Stimulated activated CD4-positive, alpha-beta T cell treated with anti-CD3 and anti-CD28 coated beads, TNF-alpha, amount 100 ng/mL, for 4 hours (primary cell): ENCODE measurements around the gene KAT14.
"Not testable (repeated sequence)": the region's sequence is repeated elsewhere in the genome, so short reads cannot be mapped to it uniquely, and the experiment has no call there.

ENCODE experiments used
- DNase-seq, 3 experiments: peaks; one replicate each; pipeline ENCODE4 v3.0.0-alpha.2; 2020; ENCODE audit warnings: low read depth in 3 of 3

KAT14 gene

GRCh38 chr20:18137412-18138265 is at the start of gene KAT14, which contains the start of gene PET117:
TSS of gene KAT14 (plus strand) at chr20:18137863. CDS start at chr20:18142661, 4,798 bp downstream.
TSS of gene PET117 (plus strand) at chr20:18137863. CDS start at chr20:18137956, 93 bp downstream.
- peak; percentile 80 to 90 (median 86) for DNase-seq

- not testable (repeated sequence) for DNase-seq
Observed at GRCh38 chr20:18088298-18088697, 49.4 kb upstream of the KAT14 start.

- not testable (repeated sequence) for DNase-seq
Observed at GRCh38 chr20:18088841-18089240, 48.8 kb upstream of the KAT14 start.

- DNase-seq: no peak
Observed at GRCh38 chr20:18090044-18090443, 47.6 kb upstream of the KAT14 start.

GRCh38 chr20:18090477-18090876 is 47.2 kb upstream of the KAT14 start:
- no peak for DNase-seq

GRCh38 chr20:18091623-18092022 is 46.0 kb upstream of the KAT14 start:
- no peak for DNase-seq

- DNase-seq: no peak
Observed at GRCh38 chr20:18092890-18093289, 44.8 kb upstream of the KAT14 start.

GRCh38 chr20:18093388-18093787 is 44.3 kb upstream of the KAT14 start:
- no peak for DNase-seq

GRCh38 chr20:18094191-18094590 is 43.5 kb upstream of the KAT14 start:
- DNase-seq: no peak

GRCh38 chr20:18100569-18100968 is 37.1 kb upstream of the KAT14 start:
- not testable (repeated sequence) for DNase-seq

- DNase-seq: no peak
Observed at GRCh38 chr20:18101125-18101810, 36.4 kb upstream of the KAT14 start.

GRCh38 chr20:18103497-18103896 is 34.2 kb upstream of the KAT14 start:
- DNase-seq: no peak

GRCh38 chr20:18108326-18108725 is 29.3 kb upstream of the KAT14 start:
- DNase-seq: no peak

GRCh38 chr20:18128574-18128973 is 9.1 kb upstream of the KAT14 start:
- not testable (repeated sequence) for DNase-seq

GRCh38 chr20:18132663-18133062 is 5.0 kb upstream of the KAT14 start:
- no peak for DNase-seq

GRCh38 chr20:18133962-18134361 is 3.7 kb upstream of the KAT14 start:
- DNase-seq: no peak

- DNase-seq: no peak
Observed at GRCh38 chr20:18138266-18138582, 561 bp downstream of the KAT14 start.

GRCh38 chr20:18138639-18139583 is 1.2 kb downstream of the KAT14 start:
- DNase-seq: no peak

GRCh38 chr20:18139832-18140231 is 2.2 kb downstream of the KAT14 start:
- DNase-seq: no peak

GRCh38 chr20:18144541-18145099 is 7.0 kb downstream of the KAT14 start:
- DNase-seq: no peak

- DNase-seq: no peak
Observed at GRCh38 chr20:18154342-18154741, 16.7 kb downstream of the KAT14 start.

GRCh38 chr20:18156045-18156444 is 18.4 kb downstream of the KAT14 start:
- DNase-seq: no peak
